Calu3 (cell line): ENCODE measurements around the gene TCF7L2. TPM values are rescaled to one million over a fixed set of nuclear protein-coding genes. Genes with fewer than 3 reads are reported as not detected.

Experiments
- BruUV-seq: library from RNA; stranded (reverse); fragments of 400-500 nt; replicated peaks from 2 replicates; lab custom pipeline; 2021; lab: Mats Ljungman, UMichigan
- CTCF ChIA-PET: fragments of 300-600 bp; sonication (Branson Sonifier 250); formaldehyde crosslinking; loops from one replicate; lab custom pipeline; 2022; ENCODE audit warnings: antibody characterized with exemption; lab: Charles Lee
- DNase-seq: peaks from one replicate; pipeline ENCODE4 v3.0.0; 2022
- H3K27ac Mint-ChIP-seq: one replicate; pipeline ENCODE4 v1.8.0; 2022; ENCODE audit warnings: mixed read lengths; ENCODE audit not compliant: unreplicated experiment
- H3K27me3 Mint-ChIP-seq: one replicate; pipeline ENCODE4 v1.8.0; 2022; ENCODE audit warnings: mixed read lengths; ENCODE audit not compliant: unreplicated experiment
- H3K36me3 Mint-ChIP-seq: one replicate; pipeline ENCODE4 v1.8.0; 2022; ENCODE audit warnings: mild to moderate bottlenecking, moderate library complexity, mixed read lengths; ENCODE audit not compliant: insufficient read depth, unreplicated experiment
- H3K4me1 Mint-ChIP-seq: one replicate; pipeline ENCODE4 v1.8.0; 2022; ENCODE audit warnings: mild to moderate bottlenecking, low read depth, mixed read lengths; ENCODE audit not compliant: unreplicated experiment
- H3K4me3 Mint-ChIP-seq: one replicate; pipeline ENCODE4 v1.8.0; 2022; ENCODE audit warnings: mild to moderate bottlenecking, low read depth, moderate library complexity, mixed read lengths; ENCODE audit not compliant: unreplicated experiment
- H3K9me3 Mint-ChIP-seq: one replicate; pipeline ENCODE4 v1.8.0; 2022; ENCODE audit warnings: low read depth, mixed read lengths; ENCODE audit not compliant: unreplicated experiment
- CTCF ChIP-seq: fragments of 200-600 bp; IDR thresholded peaks from one replicate; pipeline ENCODE4 v1.8.0; 2022; ENCODE audit warnings: antibody characterized with exemption; ENCODE audit not compliant: unreplicated experiment
- intact Hi-C: fragments of 100-400 bp; cut with micrococcal nuclease; formaldehyde crosslinking; loops from one replicate; pipeline ENCODE4 v1.10.0; 2022; ENCODE audit not compliant: unreplicated experiment
- total RNA-seq: library from RNA; stranded (reverse); gene quantifications from 2 replicates; pipeline ENCODE4 v1.2.3, GENCODE V29; 2022

TCF7L2 gene
- total RNA-seq, 1 experiment from 2014 or later, result 36.6 TPM

- Mint-ChIP-seq H3K36me3 (peaks cover 4% of the 10 kb centered on the region), H3K4me3 (no peak overlapping the region), H3K27ac (no peak overlapping the region), H3K9me3 (no peaks in the 10 kb centered on the region), H3K27me3 (no peaks in the 10 kb centered on the region), H3K4me1 (peaks cover 30% of the 10 kb centered on the region)
- BruUV-seq, result no TSS peak
- no peak for DNase-seq
- intact Hi-C loops, result no loop called here
- no peak for TF ChIP-seq CTCF
- CTCF ChIA-PET, result interaction anchor here (0.6 kb wide), 1 partner anchor 74 kb away, joined by 3 read pairs; no protein-coding TSS in a partner anchor
Measured at GRCh38 chr10:113036619-113037018, 86.6 kb downstream of the TCF7L2 start.

GRCh38 chr10:113037218-113037617 lies 87.2 kb downstream of the TCF7L2 start:
- Mint-ChIP-seq H3K9me3 (no peaks in the 10 kb centered on the region), H3K27ac (no peak overlapping the region), H3K36me3 (peaks cover 10% of the 10 kb centered on the region), H3K4me3 (no peak overlapping the region), H3K27me3 (no peaks in the 10 kb centered on the region), H3K4me1 (peaks cover 35% of the 10 kb centered on the region)
- TF ChIP-seq CTCF, result no peak
- no TSS peak for BruUV-seq
- intact Hi-C loops, result no loop called here
- DNase-seq, result no peak
- CTCF ChIA-PET, result interaction anchor here (0.6 kb wide), 2 partner anchors 74 to 474 kb away, joined by 3 read pairs; no protein-coding TSS in a partner anchor

GRCh38 chr10:113038183-113038582 lies 88.1 kb downstream of the TCF7L2 start:
- no peak for TF ChIP-seq CTCF
- Mint-ChIP-seq H3K27ac (no peak overlapping the region), H3K36me3 (peaks cover 14% of the 10 kb centered on the region), H3K4me1 (peaks cover 41% of the 10 kb centered on the region), H3K9me3 (no peaks in the 10 kb centered on the region), H3K27me3 (no peaks in the 10 kb centered on the region), H3K4me3 (no peak overlapping the region)
- intact Hi-C loops, result no loop called here
- CTCF ChIA-PET, result no interaction called here
- BruUV-seq, result no TSS peak
- DNase-seq, result no peak

GRCh38 chr10:113038985-113039384 lies 88.9 kb downstream of the TCF7L2 start:
- Mint-ChIP-seq H3K27me3 (no peaks in the 10 kb centered on the region), H3K4me1 (peaks cover 41% of the 10 kb centered on the region)
- no peak for DNase-seq

More at GRCh38 chr10:113038985-113039384, 88.9 kb downstream of the TCF7L2 start:
- no peak overlapping the region for H3K4me3 Mint-ChIP-seq
- CTCF ChIA-PET, result no interaction called here
- H3K36me3 Mint-ChIP-seq, result peaks cover 14% of the 10 kb centered on the region
- BruUV-seq, result no TSS peak
- H3K27ac Mint-ChIP-seq, result no peak overlapping the region
- H3K9me3 Mint-ChIP-seq, result no peaks in the 10 kb centered on the region
- intact Hi-C loops, result no loop called here
- TF ChIP-seq CTCF, result no peak
